Breast epithelium (tissue), 3 donors: ENCODE results near the gene EFNA5.

Experiments
- CTCF ChIP-seq, 3 donors: fragments of 450-650 bp; IDR thresholded peaks; one replicate each; pipeline ENCODE4 v1.5.1; 2016 to 2017; ENCODE audit warnings: antibody characterized with exemption in 3 of 3, mild to moderate bottlenecking in 3 of 3, moderate library complexity in 3 of 3
- POLR2A ChIP-seq: fragments of 450-650 bp; IDR thresholded peaks from one replicate; pipeline ENCODE4 v1.6.1; 2016; ENCODE audit warnings: antibody characterized with exemption, mild to moderate bottlenecking, moderate library complexity

GRCh38 chr5:107437986-107438510 lies 232.7 kb downstream of the EFNA5 start:
- TF ChIP-seq POLR2A (no peak), CTCF (IDR thresholded peaks at IDR 0.05) (no peak)
